IPS-15b (cell line): ENCODE measurements around the gene GPR89B.
"Not testable (repeated sequence)": the region's sequence is repeated elsewhere in the genome, so short reads cannot be mapped to it uniquely, and the experiment has no call there.

Experiments used
- H3K27me3 ChIP-seq: one replicate; pipeline ENCODE4 v1.6.1; 2013; ENCODE audit warnings: low read length; ENCODE audit not compliant: control insufficient read depth, insufficient read depth
- H3K36me3 ChIP-seq: one replicate; pipeline ENCODE4 v1.6.1; 2013; ENCODE audit warnings: low read length; ENCODE audit not compliant: control insufficient read depth, insufficient read depth
- H3K4me1 ChIP-seq: one replicate; pipeline ENCODE4 v1.6.1; 2013; ENCODE audit warnings: mild to moderate bottlenecking, low read length; ENCODE audit not compliant: control insufficient read depth, insufficient read depth
- H3K4me3 ChIP-seq: one replicate; pipeline ENCODE4 v1.5.1; 2013; ENCODE audit warnings: low read depth, low read length
- H3K9ac ChIP-seq: one replicate; pipeline ENCODE4 v1.6.1; 2013; ENCODE audit warnings: low read depth, mild to moderate bottlenecking, low read length
- H3K9me3 ChIP-seq: one replicate; pipeline ENCODE4 v1.6.1; 2013; ENCODE audit warnings: mild to moderate bottlenecking, low read length; ENCODE audit not compliant: control insufficient read depth, insufficient read depth

GPR89B gene

GRCh38 chr1:147904726-147905125 is 23.5 kb upstream of the GPR89B start:
- Histone ChIP-seq H3K9me3 (no peaks in the 10 kb centered on the region), H3K27me3 (peaks cover 2% of the 10 kb centered on the region), H3K9ac (no peak overlapping the region), H3K4me1 (no peaks in the 10 kb centered on the region), H3K4me3 (no peak overlapping the region), H3K36me3 (no peaks in the 10 kb centered on the region)

DNA sequence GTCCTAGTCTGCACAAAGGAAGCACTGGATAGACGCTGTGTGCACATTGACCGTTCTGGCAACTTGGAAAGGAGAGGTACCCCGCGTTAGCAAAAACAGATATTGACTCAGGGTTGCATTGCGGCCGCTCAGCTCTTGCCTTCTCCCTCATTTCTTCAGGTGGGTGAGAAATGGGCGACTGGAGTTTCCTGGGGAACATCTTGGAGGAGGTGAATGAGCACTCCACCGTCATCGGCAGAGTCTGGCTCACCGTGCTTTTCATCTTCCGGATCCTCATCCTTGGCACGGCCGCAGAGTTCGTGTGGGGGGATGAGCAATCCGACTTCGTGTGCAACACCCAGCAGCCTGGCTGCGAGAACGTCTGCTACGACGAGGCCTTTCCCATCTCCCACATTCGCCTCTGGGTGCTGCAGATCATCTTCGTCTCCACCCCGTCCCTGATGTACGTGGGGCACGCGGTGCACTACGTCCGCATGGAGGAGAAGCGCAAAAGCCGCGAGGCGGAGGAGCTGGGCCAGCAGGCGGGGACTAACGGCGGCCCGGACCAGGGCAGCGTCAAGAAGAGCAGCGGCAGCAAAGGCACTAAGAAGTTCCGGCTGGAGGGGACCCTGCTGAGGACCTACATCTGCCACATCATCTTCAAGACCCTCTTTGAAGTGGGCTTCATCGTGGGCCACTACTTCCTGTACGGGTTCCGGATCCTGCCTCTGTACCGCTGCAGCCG is 20.3 kb upstream of the GPR89B start:
- H3K36me3 ChIP-seq, result no peaks in the 10 kb centered on the region
- H3K27me3 ChIP-seq, result peaks cover 2% of the 10 kb centered on the region
- H3K9ac ChIP-seq, result no peak overlapping the region
- H3K4me3 ChIP-seq, result no peak overlapping the region
- H3K9me3 ChIP-seq, result no peaks in the 10 kb centered on the region
- H3K4me1 ChIP-seq, result no peaks in the 10 kb centered on the region

DNA sequence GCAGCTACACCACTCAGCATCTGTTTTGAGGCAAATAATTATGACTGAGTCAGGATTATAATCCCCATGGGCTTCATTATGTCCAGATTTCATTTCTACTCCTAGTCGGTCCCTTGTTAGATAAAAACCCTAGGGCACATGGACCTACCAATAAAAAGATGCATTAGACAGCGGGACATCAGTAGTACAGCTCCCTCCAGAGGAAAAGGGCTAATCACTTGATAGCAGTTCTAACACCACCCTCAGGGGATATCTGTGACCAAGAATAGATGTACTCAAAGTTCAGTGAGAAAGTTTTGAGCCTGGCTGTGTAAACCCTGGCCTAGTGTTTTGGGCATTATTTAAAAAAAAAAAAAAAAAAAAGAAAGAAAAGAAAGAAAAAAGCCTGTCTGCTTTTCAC is 15.7 kb upstream of the GPR89B start:
- H3K4me3 ChIP-seq, result no peak overlapping the region
- no peaks in the 10 kb centered on the region for H3K4me1 ChIP-seq
- peaks cover 5% of the 10 kb centered on the region for H3K27me3 ChIP-seq
- no peaks in the 10 kb centered on the region for H3K36me3 ChIP-seq
- no peak overlapping the region for H3K9ac ChIP-seq
- H3K9me3 ChIP-seq, result no peaks in the 10 kb centered on the region

- Histone ChIP-seq H3K36me3 (no peaks in the 10 kb centered on the region), H3K4me1 (no peaks in the 10 kb centered on the region), H3K4me3 (no peak overlapping the region), H3K9me3 (no peaks in the 10 kb centered on the region), H3K9ac (no peak overlapping the region), H3K27me3 (peaks cover 5% of the 10 kb centered on the region)
These were observed 14.8 kb upstream of the GPR89B start for GRCh38 chr1:147913362-147913942.

GRCh38 chr1:147919896-147920295 is 8.3 kb upstream of the GPR89B start:
- no peaks in the 10 kb centered on the region for H3K36me3 ChIP-seq
- no peak overlapping the region for H3K9ac ChIP-seq
- no peaks in the 10 kb centered on the region for H3K9me3 ChIP-seq
- no peaks in the 10 kb centered on the region for H3K27me3 ChIP-seq
- H3K4me1 ChIP-seq, result peaks cover 3% of the 10 kb centered on the region
- H3K4me3 ChIP-seq, result no peak overlapping the region

DNA sequence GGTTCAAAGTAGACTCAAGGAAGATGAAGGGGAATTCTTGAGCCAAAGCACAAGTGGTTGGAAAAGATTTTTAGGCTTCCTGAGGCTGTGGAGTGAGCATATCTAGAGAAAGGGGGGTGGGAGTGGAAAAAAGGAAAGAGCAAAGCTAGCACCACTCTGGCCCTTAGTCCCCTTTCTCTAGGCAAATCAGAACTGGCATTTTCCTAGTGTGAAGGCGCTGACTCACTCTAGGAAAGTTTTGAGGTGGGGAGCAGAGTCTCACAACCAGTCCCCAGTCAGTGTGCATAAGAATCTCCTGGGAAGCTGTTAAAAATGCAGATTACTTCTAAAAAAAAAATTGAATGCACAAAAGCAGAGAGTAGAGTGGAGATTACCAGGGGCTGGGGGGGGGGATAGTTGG is 3.4 kb upstream of the GPR89B start:
- peaks cover 4% of the 10 kb centered on the region for H3K4me1 ChIP-seq
- H3K27me3 ChIP-seq, result no peaks in the 10 kb centered on the region
- no peaks in the 10 kb centered on the region for H3K9me3 ChIP-seq
- H3K4me3 ChIP-seq, result no peak overlapping the region
- H3K9ac ChIP-seq, result no peak overlapping the region
- H3K36me3 ChIP-seq, result no peaks in the 10 kb centered on the region

DNA sequence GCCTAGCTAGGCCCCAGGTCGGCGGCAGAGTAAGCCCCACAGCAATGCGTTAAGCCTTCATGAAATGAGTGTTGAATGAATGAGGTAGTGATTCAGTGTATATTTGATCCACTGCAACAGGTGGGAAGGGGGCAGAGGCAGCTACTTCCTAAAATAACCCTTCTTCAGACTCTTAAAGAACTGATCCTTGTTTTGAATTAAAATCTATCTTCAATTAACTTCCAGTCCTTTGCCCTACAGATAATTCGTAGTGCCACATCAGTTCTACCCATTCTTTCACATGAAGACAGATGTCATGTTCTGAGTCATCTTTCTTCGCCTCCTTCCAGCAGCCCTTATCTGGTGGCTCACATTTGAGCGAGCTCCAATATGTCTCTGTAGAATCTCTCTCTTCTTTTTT is 1.0 kb upstream of the GPR89B start:
- H3K9me3 ChIP-seq, result not testable (repeated sequence)

GRCh38 chr1:147927689-147928088 is 531 bp upstream of the GPR89B start:
- H3K4me1 ChIP-seq, H3K9me3 ChIP-seq, H3K36me3 ChIP-seq, H3K27me3 ChIP-seq, H3K9ac ChIP-seq, H3K4me3 ChIP-seq: not testable (repeated sequence)

More for the DNA sequence above, 1.0 kb upstream of the GPR89B start:
- not testable (repeated sequence) for H3K4me3 ChIP-seq, H3K36me3 ChIP-seq, H3K9ac ChIP-seq, H3K27me3 ChIP-seq, H3K4me1 ChIP-seq

DNA sequence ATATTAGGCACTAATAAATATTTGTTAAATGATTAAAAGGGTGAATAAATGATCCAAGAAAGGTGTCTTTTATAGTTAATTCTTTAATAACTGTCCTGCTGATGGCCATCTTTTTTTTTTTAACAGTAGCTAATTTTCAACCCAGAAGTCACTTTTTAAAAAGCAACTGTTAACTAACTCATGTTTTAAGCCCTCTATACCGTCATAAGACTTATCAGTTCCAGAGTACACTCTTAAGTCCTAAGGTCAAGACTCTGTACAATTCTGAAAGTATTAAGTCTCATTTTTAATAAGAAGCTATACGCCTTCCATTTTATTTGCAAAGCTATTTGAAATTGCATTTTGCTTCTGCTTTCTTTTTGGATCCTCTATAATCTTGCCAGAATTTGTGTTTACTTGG is 2.9 kb downstream of the GPR89B start:
- H3K9ac ChIP-seq, H3K36me3 ChIP-seq, H3K27me3 ChIP-seq, H3K4me3 ChIP-seq, H3K4me1 ChIP-seq, H3K9me3 ChIP-seq: not testable (repeated sequence)

DNA sequence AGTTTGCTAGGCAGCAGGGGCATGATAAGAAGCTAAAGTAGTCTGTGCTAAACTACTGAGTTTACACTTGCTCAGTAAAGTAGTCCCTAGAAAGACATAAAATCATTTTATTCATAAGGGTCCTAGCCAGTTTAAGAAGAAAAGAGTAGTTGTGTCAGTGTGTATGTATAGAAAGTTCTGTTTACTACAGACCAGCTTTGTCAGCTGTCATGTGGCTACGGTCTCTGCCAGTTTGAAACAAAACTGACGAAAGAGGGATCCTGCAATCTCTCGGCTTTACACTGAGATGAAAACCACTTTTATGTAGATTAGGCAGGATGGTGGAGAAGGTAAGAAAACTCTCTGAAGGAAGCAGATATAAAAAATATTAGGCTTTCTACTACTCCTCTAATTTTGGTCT is 7.1 kb downstream of the GPR89B start:
- not testable (repeated sequence) for H3K4me3 ChIP-seq, H3K27me3 ChIP-seq, H3K36me3 ChIP-seq, H3K4me1 ChIP-seq, H3K9me3 ChIP-seq, H3K9ac ChIP-seq

- not testable (repeated sequence) for H3K9me3 ChIP-seq, H3K4me3 ChIP-seq, H3K27me3 ChIP-seq, H3K36me3 ChIP-seq, H3K9ac ChIP-seq, H3K4me1 ChIP-seq
These were observed 12.2 kb downstream of the GPR89B start for GRCh38 chr1:147940456-147940855.

- not testable (repeated sequence) for H3K36me3 ChIP-seq, H3K27me3 ChIP-seq, H3K9ac ChIP-seq, H3K4me3 ChIP-seq, H3K9me3 ChIP-seq, H3K4me1 ChIP-seq
These were observed 14.3 kb downstream of the GPR89B start for GRCh38 chr1:147942563-147942962.
